ENCODE results near the gene TRABD.
"Not testable (repeated sequence)": the region's sequence is repeated elsewhere in the genome, so short reads cannot be mapped to it uniquely, and the experiment has no call there.

The TRABD gene

DNA sequence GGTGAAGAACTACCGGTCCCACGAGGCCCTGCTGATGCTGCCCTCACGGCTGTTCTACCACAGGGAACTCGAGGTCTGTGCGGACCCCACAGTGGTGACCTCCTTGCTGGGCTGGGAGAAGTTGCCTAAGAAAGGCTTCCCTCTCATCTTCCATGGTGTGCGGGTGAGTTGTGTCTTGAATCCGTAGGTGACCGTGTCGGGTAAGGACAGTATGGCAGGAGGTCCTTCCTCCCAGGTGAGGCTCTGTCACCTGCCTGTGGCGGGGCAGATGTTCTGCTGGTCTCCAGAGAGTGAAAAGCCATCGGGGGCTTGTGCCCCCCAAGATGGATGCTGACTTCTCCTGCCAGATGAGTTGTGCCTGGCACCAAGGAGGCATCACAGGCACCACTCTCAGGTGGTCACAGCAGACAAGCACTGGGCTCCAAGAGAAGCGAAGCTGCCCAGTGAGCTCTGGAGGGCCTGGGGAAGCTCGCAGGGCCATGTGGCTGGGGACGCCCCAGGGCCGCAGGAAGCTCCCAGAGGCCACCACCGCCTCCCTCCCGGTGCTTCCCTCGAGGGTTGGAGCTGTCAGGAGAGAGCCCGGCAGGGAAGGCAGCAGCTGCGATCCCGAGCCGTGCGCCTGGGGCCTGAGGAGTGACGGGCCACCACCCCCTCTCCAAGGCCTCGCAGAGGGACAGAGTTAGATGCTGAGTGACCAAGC is 32.5 kb upstream of the TRABD start:
- DNase-seq = no peak

DNA sequence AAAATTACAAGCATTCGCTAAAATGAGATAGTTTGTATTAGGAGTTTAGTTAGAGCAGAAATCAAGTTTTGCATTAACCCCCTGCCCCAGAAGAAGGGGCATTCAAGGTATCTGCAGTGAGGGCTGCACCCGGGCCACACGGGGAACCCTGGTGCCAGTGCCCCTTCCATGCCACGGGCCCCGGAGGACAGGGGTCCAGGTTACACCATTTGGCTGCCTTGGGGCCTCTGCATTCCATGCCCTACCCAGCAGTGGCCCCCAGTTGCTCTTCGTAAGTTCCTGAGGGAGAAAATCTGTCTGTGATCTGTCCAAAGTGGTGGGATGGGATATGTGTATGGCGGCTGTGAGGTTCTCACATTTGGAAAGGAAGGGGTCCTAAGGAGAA is 32.0 kb upstream of the TRABD start:
- no peak for DNase-seq

DNA sequence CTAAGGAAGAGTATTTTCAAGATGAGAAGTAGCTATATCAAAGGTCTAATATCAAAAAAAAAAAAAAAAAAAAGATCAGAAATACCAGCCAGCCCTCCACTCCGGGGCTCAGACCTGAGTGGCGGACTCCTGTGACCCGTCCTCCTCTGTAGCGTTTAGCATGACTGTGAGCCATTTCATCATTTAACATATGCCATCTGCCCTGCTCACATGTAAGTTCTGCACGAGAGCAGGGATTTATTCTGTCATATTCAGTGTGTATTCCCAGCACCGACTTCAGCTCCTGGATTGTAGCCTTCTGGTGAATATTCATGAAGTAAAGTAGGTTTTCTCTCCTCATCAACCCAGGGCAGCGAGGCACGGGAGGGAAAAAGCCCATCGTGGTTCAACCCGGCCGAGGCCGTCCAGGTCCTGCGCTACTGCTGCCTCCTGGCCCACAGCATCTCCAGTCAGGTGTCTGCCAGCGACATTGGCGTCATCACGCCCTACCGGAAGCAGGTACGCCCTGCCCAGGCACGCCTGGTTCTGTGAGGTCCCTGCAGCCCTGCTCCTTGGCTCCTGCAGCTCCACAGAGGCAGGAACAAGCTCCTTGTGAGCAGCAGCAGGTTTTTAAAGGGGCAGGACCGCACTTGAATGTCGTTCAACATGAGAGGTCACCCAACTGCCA is 27.9 kb upstream of the TRABD start:
- no peak for DNase-seq

DNA sequence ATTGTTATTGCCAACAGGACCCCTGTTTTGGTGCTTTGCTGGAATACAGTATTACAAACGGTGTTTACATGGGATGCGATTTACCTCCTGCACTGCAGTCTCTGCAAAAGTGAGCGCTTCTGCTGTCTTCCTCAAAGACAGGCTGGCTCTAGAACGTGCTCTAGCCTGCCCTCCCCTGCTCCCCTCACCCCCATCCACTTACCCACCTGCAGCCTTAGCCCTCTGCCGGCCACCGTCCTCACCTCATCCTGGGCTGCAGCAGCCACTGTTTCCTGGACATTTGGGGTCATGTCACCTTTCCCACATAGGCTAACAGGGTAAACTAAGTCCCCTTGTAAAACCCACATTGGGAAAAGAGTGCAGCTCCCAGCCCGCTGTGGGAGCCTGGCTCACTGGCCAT is 24.8 kb upstream of the TRABD start:
- DNase-seq = no peak

DNA sequence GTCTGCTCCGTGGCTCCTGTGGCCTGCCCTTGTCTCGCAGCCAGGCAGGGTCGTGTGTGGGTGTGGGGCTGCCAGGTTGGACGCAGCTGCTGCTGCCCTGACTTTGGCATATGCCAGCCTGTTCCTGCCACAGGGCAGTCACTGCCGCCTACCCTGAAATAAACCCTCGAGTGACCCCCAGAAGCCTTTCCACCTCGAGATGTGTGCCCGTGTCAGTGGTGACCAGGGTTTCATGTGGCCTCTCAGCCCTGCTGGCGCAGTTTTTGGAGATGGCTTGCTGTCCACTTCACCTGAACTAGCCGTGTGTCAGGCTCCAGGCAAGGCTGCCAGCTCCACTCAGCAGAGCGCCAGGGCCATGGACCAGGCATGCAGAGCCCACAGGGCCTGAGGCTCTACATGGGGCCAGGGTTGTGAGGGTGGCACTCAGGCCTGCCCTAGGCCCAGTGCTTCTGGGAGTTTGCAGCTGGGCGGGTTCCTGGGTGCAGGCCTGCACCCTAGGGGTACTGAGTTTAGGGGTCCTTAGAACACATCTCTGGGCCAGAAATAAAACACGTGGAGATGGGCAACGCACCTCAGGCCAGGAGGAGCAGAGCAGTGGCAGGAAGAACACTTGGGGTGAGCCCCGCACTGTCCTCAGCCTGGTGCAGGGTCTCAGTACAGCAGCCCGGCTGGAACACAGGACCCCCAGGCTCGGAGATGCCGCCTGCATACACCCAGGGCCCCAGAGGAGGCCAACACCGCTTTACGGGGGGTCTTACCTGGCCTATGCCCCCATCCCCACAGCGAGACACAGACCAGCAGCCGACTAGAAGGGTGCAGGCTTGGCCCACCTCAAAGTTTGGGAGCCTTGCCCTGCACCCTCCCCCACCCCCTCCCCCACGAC is 24.0 kb upstream of the TRABD start:
- no peak for DNase-seq

DNA sequence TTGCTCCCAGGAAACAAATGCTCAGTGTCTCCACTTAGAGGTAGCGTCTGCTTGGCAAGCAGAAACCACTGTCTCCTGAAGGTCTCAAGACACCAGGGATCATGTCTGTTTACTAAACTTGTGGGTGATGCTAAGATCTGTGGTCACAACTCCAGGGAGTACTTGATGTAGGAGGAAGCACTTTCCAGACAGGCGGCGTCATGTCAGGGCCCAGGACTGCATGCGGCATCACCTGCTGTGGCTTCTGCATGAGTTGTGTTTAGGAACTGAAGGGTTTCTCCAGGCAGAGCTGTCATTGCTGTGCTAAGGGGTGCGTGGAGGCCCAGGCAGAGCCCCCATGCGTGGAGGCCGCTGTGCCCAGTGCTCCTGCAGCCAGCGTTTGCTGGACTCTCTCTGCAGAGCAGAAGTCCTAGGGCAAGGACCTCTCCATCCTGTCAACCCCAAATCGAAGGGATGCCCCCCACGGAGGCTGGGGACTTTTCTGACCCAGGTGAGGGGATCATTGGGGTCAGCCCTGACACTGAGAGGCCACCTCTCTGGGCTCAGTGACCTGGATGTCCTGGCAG is 23.2 kb upstream of the TRABD start:
- DNase-seq = no peak

DNA sequence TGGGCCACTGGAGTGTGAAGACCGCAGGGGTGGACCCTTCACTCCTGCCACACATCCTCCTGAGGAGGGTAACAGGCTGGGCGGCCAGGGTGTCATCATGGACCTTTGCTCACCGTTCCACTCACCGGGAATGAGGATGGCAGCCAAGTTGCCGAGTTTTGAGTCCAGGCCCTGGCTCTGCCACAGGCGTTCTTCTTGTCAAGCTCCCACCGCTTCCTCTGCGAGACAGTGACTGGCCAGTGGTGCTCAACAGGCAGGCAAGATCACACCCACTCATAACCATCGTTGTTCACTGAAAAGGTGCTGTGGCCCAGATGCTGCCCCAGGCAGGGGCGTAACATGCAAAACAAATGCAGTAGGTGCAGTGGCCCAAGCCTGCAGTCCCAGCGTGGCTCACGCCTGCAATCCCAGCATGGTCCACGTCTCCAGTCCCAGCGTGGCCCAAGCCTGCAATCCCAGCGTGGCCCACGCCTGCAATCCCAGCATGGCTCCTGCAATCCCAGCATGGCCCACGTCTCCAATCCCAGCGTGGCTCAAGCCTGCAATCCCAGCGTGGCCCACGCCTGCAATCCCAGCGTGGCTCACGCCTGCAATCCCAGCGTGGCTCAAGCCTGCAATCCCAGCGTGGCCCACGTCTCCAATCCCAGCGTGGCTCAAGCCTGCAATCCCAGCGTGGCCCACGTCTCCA is 20.1 kb upstream of the TRABD start:
- no peak for DNase-seq

DNA sequence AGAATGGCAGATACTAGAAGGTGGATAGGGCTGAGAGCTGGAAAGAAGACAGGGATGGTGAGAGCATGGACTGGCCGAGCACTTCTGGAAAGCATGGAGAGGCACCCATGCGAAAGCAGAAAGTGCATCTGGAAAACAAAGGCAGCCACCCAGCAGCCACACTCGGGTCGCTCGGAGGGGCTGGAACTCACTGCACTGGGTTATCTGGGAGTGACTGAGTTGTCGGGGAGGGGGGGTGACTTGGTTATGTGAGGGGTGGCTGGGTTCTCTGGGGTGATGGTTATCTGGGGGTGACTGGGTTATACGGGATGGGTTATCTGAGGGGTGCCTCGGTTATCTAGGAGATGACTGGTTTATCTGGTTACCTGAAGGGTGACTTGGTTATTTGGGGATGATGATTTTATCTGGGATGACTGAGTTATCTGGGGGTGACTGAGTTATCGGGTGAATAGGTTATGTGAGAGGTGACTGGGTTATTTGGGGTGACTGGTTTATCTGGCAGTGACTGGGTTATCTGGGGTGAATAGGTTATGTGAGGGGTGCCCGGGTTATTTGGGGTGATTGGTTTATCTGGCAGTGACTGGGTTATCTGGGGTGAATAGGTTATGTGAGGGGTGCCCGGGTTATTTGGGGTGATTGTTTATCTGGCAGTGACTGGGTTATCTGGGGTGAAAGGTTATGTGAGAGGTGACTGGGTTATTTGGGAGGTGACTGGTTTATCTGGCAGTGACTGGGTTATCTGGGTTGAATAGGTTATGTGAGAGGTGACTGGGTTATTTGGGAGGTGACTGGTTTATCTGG is 17.8 kb upstream of the TRABD start:
- no peak for DNase-seq

DNA sequence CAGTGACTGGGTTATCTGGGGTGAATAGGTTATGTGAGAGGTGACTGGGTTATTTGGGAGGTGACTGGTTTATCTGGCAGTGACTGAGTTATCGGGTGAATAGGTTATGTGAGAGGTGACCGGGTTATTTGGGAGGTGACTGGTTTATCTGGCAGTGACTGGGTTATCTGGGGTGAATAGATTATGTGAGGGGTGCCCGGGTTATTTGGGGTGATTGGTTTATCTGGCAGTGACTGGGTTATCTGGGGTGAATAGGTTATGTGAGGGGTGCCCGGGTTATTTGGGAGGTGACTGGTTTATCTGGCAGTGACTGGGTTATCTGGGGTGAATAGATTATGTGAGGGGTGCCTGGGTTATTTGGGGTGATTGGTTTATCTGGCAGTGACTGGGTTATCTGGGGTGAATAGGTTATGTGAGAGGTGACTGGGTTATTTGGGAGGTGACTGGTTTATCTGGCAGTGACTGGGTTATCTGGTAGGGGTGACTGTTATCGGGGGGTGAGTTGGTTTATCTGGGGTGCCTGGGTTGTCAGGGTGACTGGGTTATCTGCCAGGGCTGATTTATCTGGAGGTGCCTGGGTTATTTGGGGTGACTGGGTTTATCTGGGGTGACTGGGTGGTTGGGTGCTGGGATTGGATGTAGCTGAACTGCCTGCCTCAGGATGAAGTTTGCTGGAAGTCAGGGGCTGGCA is 17.1 kb upstream of the TRABD start:
- DNase-seq = not testable (repeated sequence)

DNA sequence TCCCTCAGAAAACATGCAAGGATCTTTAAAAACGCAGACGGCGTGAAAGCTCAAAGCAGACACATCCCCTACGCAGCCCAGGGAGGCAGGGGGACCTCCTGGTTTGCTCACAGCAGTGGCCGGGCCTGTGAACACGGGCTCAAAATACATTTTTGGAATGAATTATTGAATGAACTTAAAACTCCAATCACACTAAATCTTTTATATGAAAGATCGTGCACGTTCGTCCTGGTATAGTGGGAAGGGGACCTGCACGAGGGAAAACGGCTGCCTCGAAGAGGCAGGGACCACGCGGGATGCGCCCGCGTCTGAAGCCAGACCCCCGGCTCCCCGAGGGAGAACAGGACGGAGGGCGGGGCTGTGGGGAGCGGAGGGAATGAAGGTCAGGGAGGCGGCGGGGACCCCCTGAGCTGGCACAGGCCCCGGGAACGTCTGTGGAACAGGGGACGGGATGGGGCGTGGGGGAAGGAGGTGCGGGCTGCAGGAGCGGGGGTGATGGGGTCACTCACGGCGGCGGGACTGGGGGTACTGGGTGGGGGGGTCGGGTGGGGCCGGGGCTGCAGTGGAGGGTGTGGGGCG is 16.4 kb upstream of the TRABD start:
- no peak for DNase-seq

DNA sequence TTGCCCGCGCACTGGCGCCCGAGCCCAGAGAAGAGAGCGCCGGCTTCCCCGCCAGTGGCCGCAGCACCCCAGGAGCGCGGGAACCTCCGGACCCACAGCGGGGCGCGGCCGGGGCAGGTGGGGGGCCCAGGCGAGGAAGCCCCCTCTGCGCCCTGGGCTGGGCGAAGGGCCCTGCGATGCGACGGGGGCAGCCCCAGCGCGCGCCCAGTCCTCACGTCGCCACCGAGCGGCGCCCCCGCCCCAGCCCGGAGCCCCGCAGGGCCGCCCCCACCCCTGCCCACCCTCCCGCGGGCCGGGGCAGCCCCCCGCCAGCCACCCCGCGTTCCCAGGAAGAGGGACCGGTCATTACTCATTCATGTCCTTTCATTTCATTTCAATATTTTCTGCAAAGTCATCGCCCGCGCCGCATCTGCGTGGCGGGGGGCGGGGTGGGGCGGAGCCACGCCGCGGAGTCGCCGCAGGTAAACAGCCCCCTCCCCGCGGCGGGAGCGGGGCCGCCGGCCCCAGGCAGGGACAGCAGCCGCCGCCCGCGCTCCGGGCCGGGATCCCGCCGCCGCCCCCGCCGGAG is 15.9 kb upstream of the TRABD start:
- DNase-seq = no peak

DNA sequence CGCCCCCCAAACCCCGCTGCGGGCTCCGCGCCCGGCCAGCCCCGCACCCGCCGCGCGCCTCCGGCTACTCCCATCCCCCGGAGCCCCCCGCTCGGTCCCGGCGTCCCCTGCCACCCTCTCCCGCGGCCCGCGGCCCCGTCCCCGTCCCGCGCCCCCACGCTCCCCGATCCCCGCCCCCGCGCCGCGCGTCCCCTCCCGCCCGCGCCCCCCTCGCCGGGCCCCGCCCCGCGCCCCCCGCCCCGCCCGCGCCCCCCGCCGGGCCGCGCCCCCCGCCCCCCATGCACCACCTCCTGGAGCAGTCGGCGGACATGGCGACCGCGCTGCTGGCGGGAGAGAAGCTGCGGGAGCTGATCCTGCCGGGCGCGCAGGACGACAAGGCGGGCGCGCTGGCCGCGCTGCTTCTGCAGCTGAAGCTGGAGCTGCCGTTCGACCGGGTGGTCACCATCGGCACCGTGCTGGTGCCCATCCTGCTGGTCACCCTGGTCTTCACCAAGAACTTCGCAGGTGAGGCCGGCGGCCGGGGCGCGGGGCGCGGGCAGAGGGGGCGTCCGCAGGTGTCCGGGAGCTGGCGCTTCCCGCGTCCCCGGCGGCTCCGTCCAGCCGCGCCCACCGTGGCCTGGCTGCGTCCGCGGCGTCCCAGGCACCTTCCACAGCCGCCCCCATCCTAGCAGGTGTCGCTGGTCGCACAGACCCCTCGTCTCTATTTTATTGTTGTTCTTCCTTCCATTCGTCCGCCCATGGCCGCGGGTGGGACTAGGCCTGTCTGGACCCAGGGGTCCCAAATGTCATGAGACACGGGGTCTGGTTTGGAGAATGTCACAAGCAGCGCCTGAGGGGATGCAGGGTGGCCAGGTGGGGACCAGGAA is 15.0 kb upstream of the TRABD start, which contains the start of gene PANX2:
PANX2 (plus strand) TSS at position 279 of the 866 bp plus-strand sequence; CDS start at position 279, 0 bp downstream.
- no peak for DNase-seq

DNA sequence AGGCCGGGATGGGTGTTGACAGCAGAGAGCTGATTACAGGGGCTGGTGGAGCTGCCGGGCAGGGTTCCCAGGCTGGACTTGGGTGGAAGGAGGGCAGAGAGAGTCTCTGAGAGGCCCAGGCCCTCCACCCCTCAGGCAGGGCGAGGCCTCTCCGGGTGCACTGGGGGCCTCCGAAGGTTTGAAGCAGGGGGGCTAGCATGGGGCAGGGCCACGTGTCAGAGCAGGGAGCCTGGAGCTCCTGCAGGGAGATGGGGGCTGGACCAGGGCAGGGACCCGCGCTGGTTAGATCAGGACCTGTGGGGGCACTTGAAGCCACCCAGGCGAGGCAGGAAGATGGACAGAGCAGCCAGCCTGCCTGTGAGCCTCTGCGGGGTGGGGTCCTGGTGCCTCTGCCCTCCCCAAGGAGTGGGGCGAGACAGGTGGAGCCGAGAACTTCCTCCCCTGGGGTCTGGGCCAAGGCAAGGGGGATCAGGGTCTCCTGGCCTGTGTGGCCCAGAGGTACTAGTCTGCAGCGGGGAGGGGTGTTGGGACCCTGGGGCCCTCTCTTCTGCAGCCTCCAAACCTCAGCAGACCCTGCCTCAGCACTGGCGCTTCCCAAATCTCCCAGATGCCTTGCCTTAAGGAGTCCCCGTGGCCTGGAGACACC is 14.3 kb upstream of the TRABD start:
- DNase-seq = no peak

DNA sequence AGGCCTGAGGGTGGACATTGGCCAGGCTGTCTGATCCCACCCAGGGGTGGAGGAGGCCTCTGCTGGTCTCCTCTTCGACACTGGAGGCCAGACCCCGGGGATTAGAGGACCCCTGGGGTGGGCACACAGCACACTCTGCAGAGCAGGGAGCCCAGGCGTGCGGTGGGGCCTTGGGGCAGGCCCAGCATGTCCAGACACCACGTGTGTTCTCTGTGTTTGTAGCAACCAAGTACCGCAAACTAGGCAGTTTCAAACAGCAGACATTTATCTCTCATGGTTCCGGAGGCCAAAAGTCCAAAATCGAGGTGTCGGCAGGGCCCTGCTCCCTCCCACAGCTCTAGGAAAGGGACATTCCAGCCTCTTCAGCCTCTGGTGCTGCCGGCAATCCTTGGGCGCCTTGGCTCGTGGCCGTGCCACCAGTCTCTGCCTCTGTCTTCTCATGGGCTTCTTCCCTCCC is 13.7 kb upstream of the TRABD start:
- no peak for DNase-seq

DNA sequence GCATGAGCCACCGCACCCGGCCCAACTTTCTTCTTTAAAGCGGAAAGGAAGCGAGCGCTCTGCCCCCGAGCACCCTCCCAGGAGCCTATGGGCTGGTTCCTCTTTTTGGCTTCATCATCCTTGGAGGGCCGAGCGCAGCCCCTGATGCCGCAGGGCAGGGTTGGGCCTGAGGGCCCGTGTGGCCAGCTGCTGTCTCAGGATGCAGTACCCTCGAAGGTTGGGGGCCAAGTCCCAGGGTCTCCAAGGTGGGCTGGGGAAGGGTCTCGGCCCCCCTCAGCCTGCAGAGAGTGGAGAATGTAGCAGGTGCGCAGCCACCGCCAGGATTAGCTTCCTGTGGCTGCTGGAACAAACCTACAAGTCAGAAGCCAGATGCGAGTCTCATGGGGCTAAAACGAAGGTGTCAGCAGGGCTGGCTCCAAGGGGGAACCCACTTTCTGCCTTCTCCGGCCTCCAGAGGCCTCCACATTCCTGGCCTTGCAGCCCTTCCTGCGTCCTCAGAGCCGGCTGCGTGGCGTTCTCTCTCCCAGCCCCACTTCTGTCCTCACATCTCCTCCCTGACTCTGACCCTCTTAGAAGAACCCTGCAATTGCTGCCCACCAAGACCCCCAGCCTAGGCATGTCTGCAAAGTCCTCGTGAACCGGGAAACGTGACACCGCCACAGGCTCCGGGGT is 12.3 kb upstream of the TRABD start:
- no peak for DNase-seq

DNA sequence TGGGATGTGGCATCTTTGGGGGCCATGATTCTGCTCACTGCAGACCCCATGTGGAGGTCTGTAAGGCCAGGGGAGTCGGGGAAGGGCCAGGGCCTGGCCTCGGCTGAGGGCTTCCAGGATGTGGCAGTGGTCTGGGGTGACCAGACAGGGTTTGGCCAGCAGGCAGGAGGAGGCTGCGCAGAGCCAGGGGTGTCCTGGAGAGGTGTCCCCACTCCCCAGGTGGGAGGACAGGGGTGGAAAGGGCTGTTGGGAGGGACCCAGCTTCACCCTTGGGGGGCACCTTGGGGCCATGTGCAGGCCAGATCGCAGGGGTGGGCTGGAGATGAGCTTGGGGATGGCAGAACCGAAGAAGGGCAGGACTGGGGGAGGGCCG is 11.7 kb upstream of the TRABD start:
- no peak for DNase-seq

DNA sequence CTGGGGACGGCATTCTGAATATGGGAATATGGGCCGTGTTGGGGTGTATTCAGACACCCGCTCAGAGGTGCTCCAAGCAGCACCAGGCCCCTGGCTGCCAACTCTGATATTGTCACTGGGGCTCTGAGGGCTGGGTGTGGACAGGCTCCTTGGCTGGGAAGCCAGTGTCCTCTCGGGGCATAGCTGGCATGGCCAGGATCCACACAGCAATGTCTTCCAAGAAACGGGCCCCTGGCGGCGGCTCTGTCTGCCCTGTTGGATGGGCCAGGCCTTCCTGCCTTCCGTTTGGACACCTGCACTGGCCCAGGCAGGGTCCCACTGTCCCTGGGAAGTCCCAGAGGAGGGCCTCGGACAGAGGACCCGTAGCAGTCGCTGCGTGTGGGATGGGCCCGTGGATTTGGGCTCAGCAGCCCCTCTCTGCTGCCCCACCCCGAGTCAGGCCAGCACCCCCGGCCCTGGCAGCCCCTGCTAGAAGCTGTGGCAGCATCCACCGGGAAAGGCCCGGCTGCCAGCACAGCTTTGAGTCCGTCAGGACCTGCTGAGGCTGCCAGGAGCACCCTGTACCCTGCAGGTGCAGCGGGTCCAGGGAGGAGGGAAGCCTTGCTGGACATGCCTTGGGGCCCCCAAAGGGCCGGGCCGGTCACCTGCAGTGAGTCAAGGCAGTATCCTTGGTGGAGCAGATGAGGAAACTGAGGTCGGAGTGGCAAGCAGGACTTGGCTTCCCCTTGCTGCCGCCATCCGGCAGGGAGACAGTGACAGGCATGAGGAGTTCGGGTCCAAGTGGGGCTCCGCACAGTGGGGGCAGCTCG is 11.1 kb upstream of the TRABD start:
- no peak for DNase-seq

DNA sequence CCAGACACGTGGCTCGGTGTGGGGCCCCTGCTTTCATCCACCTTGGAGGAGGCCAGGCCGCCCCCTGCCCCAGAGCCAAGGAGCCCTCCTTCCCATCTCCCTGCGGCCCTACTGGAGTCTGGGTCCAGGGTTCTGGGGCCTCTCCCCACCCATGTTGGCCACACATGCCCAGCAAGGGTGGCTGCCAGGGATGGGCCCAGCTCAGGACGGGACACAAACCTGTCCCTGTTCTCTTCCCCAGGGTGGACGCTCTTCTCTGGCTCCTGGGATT is 10.6 kb upstream of the TRABD start:
- DNase-seq = no peak

All from NCI-H1694 treated with DMSO at 0.1 percent for 48 hours (cell line).